NK-92 (cell line): ENCODE results near the gene GSTO2.
"Not testable (repeated sequence)": the region's sequence is repeated elsewhere in the genome, so short reads cannot be mapped to it uniquely, and the experiment has no call there.

Source experiments
- DNase-seq: peaks from one replicate; lab custom pipeline; 2025; ENCODE audit not compliant: unreplicated experiment; lab: John Stamatoyannopoulos, UW

The GSTO2 gene

DNA sequence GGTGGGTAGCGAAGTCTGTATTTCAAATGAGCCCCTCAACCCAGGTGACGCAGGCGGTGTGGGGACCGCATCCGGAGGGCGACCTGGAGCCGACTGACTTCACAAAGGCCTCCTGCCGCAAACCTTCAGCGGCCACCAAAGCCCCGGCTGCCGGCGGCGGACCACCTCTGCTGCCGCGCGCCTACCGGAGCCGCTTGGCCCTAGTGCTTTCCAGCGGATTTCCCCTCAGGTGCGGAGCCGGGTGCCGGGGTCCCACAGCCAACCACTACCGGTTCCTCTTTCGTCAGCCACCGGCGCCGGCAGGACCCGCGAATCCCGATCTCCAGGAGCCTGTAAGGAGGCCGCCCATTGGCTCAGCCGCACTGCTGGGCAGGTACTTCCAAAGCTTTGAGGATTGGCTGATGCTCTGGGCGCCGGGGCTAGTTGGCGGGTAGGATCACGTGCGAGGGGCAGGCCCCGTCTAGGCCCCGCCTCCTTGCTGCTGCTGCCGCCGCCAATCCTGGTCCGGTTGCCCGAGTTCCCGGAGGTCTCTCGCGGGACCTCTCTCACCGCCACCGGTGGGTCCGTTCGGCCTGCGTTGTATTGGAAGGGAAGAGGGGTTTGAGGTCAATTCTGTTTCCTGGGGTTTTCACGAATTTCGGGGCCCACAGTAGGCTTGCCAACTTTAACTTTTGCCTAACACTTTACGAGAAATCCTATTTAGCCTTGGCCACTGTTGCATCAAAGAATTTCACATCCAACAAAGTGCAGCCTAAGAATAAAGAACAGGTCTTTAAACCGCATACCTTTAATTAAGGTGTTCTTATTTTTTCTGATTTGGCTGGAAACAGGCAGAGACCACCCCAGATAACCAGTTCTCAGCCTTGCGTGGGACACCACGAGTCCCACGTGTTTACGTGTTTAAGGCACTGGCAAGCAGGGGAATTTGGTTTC lies at the start of gene GSTO2:
GSTO2 (plus strand) TSS at position 472 of the 933 bp plus-strand sequence. CDS start 5,732 bp downstream, outside the sequence.
- peak; percentile 95 for DNase-seq

GRCh38 chr10:104220522-104220921 lies 48.5 kb upstream of the GSTO2 start:
- DNase-seq: no peak

GRCh38 chr10:104223304-104223703 lies 45.7 kb upstream of the GSTO2 start:
- no peak for DNase-seq

DNA sequence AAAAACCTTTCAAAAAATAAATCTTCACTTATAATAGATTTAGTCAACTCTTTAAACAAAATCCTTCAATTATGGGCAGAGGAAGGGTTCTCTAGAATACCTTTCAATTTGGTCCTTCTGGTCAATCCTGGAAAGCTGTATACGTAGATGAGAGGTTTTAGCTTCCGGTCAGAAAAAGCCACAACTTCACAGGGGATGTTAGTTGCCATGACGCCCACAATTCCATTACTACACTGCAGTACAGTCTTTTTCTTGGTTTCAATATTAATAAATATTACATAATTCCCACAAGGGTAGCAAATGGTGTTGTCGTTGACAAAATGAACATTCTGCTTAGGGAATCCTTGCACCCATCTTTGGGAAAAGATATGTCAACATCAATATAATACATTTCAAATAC lies 38.5 kb upstream of the GSTO2 start:
- no peak for DNase-seq

GRCh38 chr10:104231784-104232612 lies 37.0 kb upstream of the GSTO2 start, which contains the start of gene CFAP43:
Gene CFAP43 (minus strand): TSS chr10:104232364. CDS start chr10:104232246, 118 bp downstream.
- peak; percentile 86 for DNase-seq

GRCh38 chr10:104232613-104233102 lies 36.3 kb upstream of the GSTO2 start:
- DNase-seq: no peak

DNA sequence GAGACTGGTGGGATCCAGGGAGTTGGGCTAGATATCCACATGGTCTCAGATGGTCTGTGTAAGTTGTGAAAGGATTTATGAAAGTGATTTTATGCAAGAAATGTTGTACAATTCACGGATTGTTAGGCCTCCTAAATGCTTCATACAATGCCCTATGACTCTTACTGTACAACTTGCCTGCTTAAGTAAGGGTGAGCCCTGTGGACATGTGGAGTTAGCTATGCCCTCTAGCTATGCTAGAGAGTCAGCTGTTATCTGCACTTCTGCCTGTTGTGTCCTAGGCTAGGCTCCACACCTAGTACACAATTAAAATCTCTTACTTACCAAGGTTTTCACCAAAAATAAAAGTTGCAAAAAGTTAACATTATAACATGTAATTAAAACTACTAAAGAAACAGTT lies 35.2 kb upstream of the GSTO2 start:
- no peak for DNase-seq

DNA sequence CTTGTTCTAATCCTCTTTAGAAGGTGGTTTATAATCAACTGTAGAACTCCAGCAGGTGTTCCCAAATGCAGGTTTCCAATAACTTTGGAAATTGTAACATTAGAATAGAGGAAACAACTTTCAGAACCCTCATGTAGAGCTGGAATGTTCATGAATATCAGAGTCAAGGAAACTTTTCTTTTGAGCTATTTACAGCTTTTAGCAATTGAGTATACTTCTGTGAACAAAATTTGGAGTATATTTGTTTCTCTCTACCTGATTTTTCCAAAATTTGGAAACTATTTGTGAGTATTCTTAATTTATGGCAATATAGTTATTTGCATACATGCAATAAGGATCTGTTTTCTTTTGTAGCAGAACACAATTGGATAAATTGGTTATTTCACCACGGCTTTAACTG lies 34.0 kb upstream of the GSTO2 start:
- no peak for DNase-seq

DNA sequence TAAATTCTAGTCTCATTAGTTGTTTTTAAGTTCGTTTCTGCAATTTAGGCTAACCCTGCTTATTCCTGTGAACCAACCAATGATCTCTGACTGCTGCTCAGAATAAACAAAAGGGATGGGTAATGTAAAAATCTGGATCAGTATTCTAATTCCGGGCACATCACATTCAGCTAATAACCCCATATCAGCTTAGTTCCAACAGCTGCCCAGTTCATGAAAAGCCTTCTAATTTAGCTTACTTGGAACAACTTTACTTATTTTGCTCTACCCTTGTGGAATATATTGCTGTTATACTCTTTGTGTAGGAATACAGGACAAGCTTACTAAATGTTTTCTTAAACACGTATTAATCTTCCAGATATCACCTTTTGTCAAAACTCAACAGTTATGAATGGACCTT lies 33.2 kb upstream of the GSTO2 start:
- no peak for DNase-seq

- DNase-seq: no peak
Measured at GRCh38 chr10:104240078-104240477, 28.9 kb upstream of the GSTO2 start.

DNA sequence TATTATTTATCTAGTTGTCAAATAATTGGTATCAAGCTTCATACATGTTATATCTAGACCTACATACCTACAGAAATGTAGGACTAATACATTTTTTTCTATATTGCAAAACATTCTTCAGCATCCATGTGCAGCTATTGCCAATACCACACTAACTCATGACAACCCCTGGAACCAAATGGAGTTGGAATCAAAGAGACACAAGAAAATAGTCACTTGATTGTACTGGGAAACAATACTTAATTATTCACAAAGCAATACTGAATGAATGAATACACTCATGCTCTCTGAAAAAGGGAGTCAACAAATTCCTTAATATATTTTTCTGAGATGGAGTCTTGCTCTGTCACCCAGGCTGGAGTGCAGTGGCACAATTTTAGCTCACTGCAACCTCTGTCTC lies 26.4 kb upstream of the GSTO2 start:
- DNase-seq: no peak

- not testable (repeated sequence) for DNase-seq
Measured at GRCh38 chr10:104243009-104243408, 26.0 kb upstream of the GSTO2 start.

GRCh38 chr10:104243512-104243911 lies 25.5 kb upstream of the GSTO2 start:
- no peak for DNase-seq

DNA sequence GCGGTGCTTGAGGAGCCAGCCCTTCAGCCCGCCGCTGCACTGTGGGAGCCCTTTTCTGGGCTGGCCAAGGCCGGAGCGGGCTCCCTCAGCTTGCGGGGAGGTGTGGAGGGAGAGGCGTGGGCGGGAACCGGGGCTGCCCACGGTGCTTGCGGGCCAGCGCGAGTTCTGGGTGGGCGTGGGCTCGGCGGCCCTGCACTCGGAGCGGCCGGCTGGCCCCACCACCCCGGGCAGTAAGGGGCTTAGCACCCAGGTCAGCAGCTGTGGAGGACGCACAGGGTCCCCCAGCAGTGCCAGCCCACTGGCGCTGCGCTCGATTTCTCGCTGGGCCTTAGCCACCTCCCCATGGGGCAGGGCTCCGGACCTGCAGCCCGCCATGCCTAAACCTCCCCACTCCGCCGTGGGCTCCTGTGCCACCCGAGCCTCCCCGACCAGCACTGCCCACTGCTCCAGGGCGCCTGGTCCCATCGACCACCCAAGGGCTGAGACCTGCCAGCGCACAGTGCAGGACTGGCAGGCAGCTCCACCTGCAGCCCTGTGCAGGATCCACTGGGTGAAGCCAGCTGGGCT lies 23.8 kb upstream of the GSTO2 start:
- no peak for DNase-seq

GRCh38 chr10:104246976-104247375 lies 22.0 kb upstream of the GSTO2 start:
- DNase-seq: no peak

DNA sequence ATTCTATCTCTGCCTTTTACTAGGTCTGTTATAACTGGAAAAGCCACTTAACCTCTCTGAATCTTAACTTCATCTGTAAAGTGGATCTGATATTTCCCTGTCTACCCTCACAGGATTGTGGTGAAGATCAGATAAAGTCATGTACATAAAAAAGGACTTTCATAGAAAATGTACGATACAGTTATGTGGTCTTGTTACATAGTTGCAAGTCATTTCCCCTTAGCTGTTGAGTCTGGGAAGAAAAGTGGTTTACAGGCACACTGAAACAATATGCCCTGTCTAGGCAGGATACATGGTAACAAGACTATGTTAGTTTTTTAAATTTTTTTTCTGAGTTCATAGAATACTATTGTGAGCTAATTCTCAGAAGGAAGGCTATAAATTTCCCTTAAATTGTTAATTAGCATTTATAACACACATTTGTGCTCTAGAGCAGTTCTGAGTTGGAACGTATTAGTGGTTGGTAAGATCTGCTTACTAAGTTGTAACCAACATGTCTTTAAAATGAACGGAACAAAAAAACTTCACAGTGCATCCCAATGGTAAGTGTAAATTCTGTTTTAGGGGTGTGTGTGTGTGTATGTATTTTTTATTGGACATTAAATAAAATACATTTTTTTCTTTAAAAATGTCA lies 21.4 kb upstream of the GSTO2 start:
- no peak for DNase-seq

- DNase-seq: not testable (repeated sequence)
Measured at GRCh38 chr10:104248931-104249330, 20.1 kb upstream of the GSTO2 start.

- DNase-seq: no peak
Measured at GRCh38 chr10:104250371-104250770, 18.6 kb upstream of the GSTO2 start.

DNA sequence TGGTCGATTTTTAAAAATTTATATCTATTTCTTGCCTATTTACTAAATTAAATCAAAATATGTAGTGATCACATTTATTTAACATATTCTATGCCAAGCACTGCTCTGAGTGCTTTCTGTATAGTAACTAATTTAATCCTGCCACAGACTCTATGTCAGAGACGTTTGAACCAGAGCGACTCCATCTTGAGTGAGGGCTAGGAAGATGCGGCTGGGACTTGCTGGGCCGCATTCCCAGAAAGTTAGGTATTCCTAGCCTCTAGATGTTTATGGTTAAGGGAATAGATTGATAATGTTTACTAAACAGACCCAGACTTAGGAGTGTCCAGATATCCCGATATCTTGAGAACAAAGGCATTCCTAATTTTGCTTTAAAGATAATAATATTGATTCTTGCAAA lies 17.5 kb upstream of the GSTO2 start:
- no peak for DNase-seq

DNA sequence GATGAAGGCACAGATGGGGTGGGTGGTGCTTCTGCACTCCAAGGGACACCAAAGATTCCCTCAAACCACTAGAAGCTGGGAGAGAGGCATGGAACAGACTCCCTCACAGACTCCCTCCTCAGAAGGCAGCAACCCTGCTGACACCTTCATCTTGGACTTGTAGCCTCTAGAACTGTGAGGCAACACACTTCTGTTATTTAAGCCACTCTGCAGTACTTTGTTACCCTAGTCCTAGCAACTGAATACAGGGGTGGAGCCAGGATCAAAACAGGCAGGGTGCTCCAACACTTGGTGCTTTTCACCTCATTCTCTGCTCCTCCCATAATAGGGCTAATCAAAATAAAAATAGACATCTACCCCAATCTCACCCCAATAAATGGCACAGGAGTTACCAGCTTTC lies 16.6 kb upstream of the GSTO2 start:
- DNase-seq: no peak

- DNase-seq: no peak
Measured at GRCh38 chr10:104253106-104253505, 15.9 kb upstream of the GSTO2 start.
